Suppressor macrophage treated with lipopolysaccharide for 1 hour (primary cell): ENCODE results near the gene LRRC63.

Experiments
- DNase-seq, 3 donors: peaks; one replicate each; pipeline ENCODE4 v3.0.0-alpha.2; 2020 to 2022

The LRRC63 gene

DNA sequence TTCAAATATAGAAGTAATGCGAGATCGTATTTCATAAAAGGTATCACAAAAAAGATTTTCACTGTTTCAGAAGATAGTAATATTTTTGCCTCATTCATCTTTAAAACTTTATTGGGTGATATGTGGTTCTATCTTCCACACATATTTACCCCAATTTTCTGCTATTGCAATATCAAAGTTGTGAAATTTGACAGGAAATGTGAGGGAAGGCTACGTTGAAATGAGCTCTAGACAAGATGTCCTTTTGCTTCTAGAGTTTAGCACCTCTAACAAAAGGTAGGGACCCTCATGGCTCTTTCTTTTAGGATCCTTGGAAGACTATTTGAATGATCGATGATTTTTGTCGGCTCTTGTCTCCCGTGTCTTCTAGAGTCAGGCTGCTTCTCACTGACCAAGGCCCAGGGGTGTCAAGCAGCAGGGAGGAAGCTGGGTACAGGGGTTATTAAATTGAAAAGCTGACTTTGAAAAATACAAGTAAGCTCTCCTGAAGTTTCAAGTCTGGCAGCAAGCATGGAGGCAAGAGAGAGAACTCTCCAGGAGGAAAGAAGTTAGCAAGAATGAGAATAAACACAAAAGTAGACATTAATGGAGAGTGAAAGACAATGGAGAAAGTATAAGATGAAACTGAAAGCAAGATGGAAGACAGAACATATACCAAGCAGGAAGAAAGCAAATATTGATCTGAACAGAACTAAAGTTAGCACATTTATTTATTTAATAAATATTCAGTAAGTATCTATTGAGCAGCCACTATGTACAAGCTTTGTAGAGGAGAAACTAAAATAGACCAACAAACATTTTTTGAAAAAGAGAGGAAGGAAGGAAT is 101.9 kb downstream of the LRRC63 start:
- DNase-seq = no peak

DNA sequence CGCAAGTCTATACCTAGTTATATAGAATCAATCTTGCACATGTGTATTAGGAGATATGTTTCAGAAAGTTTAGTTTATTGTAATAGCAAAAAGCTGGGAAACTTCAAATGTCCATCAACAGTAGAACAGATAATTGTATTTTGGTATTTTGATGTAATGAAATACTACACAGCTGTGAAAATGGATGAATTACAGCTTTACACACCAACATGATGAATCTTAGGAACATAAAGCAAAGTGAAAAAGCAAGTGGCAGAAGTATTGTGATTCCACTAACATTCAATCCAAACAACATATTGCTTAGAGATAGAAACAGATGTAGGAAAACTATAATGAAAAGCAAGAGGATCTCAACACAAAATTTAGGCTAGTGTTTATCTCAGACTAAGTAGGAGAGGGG is 102.9 kb downstream of the LRRC63 start:
- DNase-seq = no peak

- no peak for DNase-seq
These were observed 103.3 kb downstream of the LRRC63 start for GRCh38 chr13:46315036-46315435.

- no peak for DNase-seq
These were observed 103.9 kb downstream of the LRRC63 start for GRCh38 chr13:46315491-46316075.

DNA sequence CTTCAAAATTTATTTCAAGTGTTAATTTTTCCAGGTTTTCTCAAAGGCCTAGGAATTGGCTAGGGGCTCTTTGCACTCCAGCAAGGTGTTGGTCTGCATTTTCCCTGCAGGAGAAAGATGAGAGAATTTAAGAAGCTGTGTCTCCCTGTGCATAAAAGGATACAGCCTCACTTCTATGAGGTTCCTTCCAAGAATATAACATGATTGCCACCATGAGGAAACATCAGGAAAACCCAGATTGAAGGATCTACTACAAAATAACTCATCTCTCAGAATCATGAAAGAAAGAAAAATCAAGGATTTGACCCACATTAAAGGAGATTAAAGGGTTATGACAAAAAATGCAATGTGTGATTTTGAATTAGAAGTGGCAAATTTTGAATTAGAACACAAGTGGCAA is 105.4 kb downstream of the LRRC63 start:
- DNase-seq = peak; percentile 33 to 63 (median 59)

DNA sequence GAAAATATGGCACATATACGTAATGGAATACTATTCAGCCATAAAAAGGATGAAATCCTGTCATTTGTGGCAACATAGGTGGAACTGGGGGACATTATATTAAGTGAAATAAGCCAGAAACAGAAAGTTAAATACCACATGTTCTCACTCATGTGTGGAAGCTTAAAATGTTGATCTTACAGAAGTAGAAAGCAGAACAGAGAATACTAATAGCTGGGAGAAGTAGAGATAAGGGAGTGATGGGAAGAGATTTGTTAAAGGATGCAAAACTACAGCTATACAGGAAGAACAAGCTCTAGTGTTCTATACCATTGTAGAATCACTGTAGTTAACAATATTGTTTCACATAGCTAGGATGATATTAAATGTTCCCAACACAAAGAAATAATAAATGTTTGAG is 107.3 kb downstream of the LRRC63 start:
- DNase-seq = no peak

GRCh38 chr13:46320406-46320805 is 108.7 kb downstream of the LRRC63 start:
- peak; percentile 29 to 58 (median 53) for DNase-seq

DNA sequence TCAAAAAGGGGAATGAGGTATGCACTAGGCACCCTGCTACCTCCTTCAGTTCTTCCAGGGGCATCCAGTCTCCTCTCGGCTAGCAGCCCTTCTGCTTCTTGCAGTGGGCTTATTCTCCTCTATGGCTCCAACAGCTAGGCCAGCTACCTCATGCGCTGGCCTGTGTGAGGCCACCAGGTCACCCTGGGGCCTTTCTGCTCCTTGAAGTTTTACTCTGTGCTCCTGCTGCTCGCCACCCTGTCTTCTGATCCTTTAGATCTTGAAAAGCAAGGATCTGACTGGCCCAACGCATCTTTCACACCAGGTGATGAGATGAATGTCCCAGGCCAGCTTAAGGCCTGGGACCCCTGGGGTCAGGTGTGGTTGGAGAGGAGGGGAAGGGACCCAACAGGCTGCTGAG is 109.1 kb downstream of the LRRC63 start:
- DNase-seq = no peak

DNA sequence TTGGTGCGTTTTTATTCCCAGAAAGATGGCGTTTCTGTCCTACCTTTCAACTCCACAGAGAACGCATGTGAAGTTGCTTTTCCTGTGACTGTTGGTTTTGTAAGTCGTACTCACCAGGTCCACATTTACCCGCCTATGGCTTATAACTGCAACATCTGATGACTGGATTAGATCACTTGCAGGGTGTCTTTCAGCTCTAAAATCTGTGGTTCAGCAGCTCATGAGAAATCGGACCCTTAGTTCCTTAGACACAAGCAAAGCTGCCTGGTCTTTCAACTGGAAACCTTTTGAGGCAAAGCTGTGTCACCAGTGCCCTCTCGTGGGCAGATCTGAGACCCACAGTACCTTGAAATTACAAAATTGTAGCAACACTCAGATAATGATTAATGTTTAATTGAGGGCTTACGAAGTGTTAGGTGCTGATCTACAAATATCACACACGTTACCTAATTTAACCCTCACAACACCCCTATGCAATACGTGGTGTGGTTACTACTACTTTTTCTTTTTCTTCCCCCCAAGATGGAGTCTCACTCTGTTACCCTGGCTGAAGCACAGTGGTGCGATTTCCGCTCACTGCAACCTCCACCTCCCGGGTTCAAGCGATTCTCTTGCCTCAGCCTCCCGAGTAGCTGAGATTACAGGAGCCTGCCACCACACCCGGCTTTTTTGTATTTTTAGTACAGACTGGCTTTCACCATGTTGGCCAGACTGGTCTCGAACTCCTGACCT is 109.9 kb downstream of the LRRC63 start:
- peak; percentile 84 to 91 (median 86) for DNase-seq

- no peak for DNase-seq
These were observed 113.2 kb downstream of the LRRC63 start for GRCh38 chr13:46324976-46325375.
